Measurements from ENCODE around the gene PCID2.
"Not testable (repeated sequence)": the region's sequence is repeated elsewhere in the genome, so short reads cannot be mapped to it uniquely, and the experiment has no call there.

The PCID2 gene

DNA sequence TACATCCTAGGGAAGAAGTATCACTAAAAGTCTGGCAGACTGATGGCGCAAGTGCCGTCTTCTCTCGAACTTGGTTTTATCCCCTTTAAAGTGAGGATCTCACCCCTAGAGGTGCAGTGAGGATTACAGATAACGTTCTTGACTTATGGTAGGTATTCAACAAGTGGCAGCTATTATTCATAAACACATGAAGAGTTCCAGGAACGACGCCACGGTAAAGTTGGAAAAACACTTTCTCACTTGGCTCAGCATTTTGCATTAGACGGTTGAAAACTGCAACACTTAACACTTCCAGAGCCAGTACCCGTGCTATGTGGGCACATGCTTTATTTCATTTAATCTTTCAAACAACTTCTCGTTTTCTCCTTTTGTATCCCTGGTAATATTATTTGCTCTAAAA is 41.3 kb downstream of the PCID2 start:
- no peak for DNase-seq (ENCODE audit: extremely low read depth in 1 of 2, low read depth in 1 of 2)

- no peak for DNase-seq (ENCODE audit: extremely low read depth in 1 of 2, low read depth in 1 of 2)
Observed at GRCh38 chr13:113166681-113167080, 41.8 kb downstream of the PCID2 start.

DNA sequence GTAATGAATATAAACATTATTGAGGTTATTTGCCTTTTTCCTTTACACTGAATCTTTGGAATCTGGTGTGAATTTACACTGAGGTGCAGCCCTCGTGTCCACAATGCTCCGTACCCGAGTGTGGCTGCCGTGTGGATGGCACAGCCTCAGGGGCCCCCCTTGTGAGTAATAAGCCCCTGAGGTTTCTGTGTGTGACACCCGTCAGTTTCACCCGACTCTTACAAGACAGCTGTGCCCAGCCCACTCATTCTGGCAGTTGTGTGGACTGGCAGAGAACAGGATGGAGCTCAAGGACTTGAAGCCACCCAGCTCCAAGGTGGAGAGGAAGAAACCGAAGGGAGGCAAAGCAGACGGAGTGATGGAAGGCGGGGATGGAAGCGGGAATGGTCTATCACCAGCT is 42.2 kb downstream of the PCID2 start:
- DNase-seq (ENCODE audit: extremely low read depth in 1 of 2, low read depth in 1 of 2) = no peak

DNA sequence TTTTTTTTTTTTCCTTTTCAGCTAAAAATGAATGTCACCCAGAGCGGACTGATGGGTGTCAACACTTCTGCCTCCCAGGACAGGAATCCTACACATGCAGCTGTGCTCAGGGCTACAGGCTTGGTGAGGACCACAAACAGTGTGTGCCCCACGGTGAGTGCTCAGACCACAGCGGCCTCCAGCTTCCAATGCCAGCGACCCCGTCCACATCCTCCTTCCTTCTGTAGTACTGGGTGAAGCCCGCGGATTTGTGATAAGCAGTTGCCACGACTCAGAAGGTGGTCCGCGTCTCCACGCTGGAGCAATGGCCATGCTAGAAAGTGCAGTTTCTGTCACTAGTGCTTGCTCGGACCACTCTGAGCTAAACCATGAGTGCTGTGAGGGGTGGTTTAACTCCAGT is 44.0 kb downstream of the PCID2 start:
- no peak for DNase-seq (ENCODE audit: extremely low read depth in 1 of 2, low read depth in 1 of 2)

GRCh38 chr13:113162783-113163685 is 45.4 kb downstream of the PCID2 start:
- no peak for DNase-seq (ENCODE audit: extremely low read depth in 1 of 2, low read depth in 1 of 2)

DNA sequence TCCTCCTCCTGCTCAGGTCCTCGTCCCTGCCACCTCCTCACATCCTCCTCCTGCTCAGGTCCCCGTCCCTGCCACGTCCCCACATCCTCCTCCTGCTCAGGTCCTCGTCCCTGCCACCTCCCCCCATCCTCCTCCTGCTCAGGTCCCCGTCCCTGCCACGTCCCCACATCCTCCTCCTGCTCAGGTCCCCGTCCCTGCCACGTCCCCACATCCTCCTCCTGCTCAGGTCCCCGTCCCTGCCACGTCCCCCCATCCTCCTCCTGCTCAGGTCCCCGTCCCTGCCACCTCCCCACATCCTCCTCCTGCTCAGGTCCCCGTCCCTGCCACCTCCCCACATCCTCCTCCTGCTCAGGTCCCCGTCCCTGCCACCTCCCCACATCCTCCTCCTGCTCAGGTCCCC is 46.5 kb downstream of the PCID2 start:
- not testable (repeated sequence) for DNase-seq (ENCODE audit: extremely low read depth in 1 of 2, low read depth in 1 of 2)

DNA sequence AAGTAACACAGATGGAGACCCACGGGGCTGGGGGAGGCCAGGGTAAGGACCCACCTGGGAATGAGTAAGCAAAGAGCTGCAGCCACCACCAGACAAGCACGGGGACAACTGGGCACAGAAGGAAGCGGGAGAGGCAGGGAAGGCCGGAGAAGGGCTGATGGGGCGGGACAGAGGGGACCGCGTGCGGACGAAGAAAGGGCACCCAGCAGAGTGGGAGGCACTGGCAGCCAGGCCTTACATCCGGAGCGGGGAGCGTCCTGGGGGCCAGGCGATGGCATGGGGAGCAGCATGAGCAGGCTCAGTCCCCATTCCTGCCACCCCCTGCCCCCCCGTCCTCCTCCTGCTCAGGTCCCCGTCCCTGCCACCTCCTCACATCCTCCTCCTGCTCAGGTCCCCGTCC is 47.0 kb downstream of the PCID2 start:
- no peak for DNase-seq (ENCODE audit: extremely low read depth in 1 of 2, low read depth in 1 of 2)

DNA sequence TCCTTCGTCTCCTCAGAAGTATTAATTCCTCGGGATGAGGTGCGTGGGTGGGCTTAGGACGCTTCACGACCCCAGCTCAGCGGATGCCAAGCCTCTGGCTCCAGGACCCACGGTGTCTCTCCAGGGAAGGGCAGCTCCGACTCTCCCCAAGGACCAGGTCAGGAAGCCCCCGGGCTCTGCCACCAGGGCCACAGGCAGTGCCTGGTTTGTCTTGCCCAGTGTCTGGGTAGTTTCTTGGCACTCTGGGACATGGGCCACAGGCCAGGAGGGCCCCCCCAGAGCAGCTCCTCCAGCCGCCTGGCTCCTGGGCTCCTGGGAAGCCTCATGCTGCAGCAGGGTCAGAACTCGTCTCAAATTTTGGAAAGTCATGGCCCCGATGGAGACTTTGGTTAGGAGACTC is 47.5 kb downstream of the PCID2 start:
- no peak for DNase-seq (ENCODE audit: extremely low read depth in 1 of 2, low read depth in 1 of 2)

GRCh38 chr13:113159701-113160100 is 48.8 kb downstream of the PCID2 start:
- no peak for DNase-seq (ENCODE audit: extremely low read depth in 1 of 2, low read depth in 1 of 2)

GRCh38 chr13:113158946-113159345 is 49.5 kb downstream of the PCID2 start:
- DNase-seq (ENCODE audit: extremely low read depth in 1 of 2, low read depth in 1 of 2) = no peak

GRCh38 chr13:113157929-113158747 is 50.3 kb downstream of the PCID2 start, which contains the start of gene PROZ:
PROZ (plus strand) TSS chr13:113158648; CDS start chr13:113158661, 13 bp downstream.
- no peak for DNase-seq (ENCODE audit: extremely low read depth in 1 of 2, low read depth in 1 of 2)

- no peak for DNase-seq (ENCODE audit: extremely low read depth in 1 of 2, low read depth in 1 of 2)
Observed at GRCh38 chr13:113157206-113157928, 51.1 kb downstream of the PCID2 start.

DNA sequence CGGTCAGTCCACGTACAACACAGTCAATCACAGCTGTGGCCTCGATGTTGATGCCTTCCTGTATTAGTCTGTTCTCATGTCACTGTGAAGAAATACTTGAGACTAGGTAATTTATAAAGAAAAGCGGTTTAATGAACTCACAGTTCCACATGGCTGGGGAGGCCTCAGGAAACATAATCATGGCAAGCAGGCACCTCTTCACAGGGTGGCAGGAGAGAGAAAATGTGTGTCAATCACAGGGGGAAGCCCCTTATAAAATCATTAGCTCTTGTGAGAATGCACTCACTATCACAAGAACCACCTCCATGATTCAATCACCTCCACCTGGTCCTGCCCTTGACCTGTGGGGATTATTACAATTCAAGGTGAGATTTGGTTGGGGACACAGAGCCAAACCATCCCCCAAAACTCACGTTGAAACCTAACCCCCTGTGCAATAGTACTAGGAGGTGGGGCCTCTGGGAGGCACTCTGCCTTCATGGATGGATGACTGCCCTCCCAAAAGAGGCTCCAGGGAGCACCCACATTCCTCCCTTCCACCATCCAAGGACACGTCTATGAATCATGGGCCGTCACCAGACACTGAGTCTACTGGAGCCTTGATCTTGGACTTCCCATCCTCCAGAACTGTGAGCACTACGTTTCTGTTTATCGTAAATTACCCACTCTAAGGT is 52.4 kb downstream of the PCID2 start:
- DNase-seq (ENCODE audit: extremely low read depth in 1 of 2, low read depth in 1 of 2) = no peak

- DNase-seq (ENCODE audit: extremely low read depth in 1 of 2, low read depth in 1 of 2) = no peak
Observed at GRCh38 chr13:113155201-113155600, 53.3 kb downstream of the PCID2 start.

DNA sequence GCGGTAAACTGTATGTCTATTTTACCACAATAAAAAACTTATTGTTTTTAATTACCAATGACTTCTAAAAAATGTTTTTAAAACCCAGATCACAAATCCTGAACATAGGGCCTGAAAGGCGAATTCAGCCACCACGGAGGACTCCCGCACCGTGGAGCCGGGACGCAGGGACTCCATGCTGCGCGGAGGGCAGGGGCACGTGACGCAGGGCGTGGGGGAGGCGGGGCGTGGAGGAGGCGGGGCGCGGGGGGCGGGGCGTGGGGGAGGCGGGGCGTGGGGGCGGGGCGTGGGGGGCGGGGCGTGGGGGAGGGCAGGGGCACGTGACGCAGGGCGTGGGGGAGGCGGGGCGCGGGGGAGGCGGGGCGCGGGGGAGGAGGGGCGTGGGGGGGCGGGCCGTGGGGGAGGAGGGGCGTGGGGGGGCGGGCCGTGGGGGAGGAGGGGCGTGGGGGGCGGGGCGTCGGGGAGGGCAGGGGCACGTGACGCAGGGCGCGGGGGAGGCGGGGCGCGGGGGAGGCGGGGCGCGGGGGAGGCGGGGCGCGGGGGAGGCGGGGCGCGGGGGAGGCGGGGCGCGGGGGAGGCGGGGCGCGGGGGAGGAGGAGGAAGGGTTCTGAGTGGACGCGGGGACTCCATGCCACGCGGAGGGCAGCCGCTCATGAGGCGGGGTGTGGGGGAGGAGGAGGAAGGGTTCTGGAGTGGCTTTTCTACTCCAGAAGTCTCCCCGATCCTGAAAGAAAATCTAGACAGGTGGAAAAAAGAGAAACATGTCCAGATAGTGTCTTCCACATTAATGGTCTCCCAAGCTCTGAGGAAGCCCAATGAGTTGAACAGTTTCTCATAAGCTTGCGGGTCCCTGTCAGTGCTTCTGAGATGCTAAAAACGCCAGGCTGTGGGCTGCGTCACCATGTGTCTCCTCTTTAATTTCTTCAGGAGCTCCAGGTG is 54.4 kb downstream of the PCID2 start:
- peak; percentile 50 to 71 for DNase-seq (ENCODE audit: extremely low read depth in 1 of 2, low read depth in 1 of 2)

GRCh38 chr13:113152984-113153809 is 55.3 kb downstream of the PCID2 start:
- DNase-seq (ENCODE audit: extremely low read depth in 1 of 2, low read depth in 1 of 2) = no peak

DNA sequence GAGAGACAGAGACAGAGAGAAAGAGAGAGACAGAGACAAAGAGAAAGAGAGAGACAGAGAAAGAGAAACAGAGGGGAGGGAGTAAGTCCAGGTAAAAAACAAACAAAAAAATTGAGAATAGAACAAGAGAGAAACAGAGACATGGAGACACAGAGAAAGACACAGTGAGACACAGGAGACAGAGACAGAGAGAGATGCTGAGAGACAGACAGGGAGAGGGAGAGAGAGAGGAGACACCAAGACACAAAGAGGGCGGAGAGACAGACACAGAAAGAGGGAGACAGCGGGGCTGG is 55.8 kb downstream of the PCID2 start:
- DNase-seq (ENCODE audit: extremely low read depth in 1 of 2, low read depth in 1 of 2) = no peak

GRCh38 chr13:113151745-113152690 is 56.5 kb downstream of the PCID2 start:
- no peak for DNase-seq (ENCODE audit: extremely low read depth in 1 of 2, low read depth in 1 of 2)

All from activated CD8-positive, alpha-beta memory T cell treated with anti-CD3 and anti-CD28 coated beads for 1 hour (primary cell).